Fibroblast of skin of left biceps (primary cell): Measurements from ENCODE around the gene PKD2.

Experiments
- DNase-seq, 2 experiments: peaks; one replicate each; pipeline ENCODE4 v3.0.0-alpha.2; 2013; ENCODE audit warnings: low read depth in 2 of 2

PKD2 gene

DNA sequence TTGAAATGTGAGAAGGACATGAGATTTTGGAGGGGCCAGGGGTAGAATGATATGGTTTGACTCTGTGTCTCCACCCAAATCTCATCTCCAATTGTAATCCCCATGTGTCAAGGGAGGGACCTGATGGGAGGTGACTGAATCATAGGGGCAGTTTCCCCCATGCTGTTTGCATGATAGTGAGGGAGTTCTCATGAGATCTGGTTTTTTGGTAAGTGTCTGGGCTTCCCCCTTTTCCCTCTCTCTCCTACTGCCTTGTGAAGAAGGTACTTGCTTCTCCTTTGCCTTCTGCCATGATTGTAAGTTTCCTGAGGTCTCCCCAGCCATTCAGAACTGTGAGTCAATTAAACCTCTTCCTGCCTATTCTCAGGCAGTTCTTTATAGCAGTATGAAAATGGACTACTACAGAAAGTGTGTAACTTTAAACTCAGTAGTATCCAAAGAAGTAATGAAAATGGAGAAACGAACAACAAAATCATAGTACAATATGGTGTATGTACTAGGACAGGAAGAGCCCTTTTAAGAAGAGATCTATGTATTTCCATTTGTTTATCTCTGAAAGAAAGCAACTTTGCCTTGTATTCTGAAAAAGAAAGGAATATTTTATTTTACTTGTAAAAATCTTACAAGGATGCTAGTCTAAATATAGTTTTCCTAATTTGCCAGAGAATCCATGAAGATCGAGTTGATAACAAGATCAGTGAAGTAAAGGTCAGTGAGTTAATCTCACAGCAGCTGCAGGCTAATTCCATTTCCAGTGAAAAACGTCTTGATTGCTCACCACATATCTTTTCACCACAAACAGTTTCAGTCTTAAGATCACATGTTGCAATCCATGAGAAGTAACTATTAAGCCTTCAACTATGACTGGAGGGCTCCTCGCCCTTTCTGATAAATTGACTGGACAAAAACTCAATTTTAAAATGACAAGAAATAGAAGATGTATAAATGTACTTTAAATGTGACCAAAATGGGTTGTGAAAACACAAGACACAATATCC, 20.5 kb downstream of the PKD2 start:
- peak; percentile 64 to 69 for DNase-seq

- DNase-seq, result no peak
Measured at GRCh38 chr4:88028946-88029345, 21.5 kb downstream of the PKD2 start.

GRCh38 chr4:88029556-88029955, 22.1 kb downstream of the PKD2 start:
- DNase-seq, result no peak

DNA sequence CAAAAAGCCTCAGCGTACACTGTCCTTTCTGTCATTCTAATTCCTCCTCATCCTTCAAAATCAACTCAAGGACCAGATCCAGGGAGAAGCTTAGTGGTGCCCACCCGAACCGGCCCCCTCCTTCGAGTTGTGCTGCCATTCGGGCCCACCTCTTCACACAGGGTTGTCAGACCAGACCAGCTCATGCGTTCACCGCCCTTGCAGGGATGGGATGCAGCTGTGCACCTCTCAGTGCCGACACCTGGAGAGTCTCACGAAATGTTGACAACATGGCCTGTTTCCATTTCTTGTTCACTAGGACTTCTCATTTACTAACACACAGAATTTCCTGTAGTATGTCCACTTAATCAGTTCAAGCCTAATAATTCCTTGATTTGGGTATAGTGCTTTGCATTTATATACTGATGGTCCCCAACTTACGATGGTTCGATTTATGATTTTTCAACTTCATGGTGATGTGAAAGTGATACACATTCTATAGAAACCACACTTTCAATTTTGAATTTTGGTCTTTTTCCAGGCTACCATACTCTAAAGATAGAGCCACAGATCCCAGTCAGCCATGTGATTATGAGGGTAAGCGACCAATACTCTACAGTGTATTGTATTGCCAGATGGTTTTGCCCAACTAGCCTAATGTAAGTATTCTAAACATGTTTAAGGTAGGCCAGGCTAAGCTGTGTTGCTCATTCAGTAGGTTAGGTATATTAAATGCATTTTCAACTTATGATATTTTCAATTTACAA, 23.3 kb downstream of the PKD2 start:
- DNase-seq, result no peak

DNA sequence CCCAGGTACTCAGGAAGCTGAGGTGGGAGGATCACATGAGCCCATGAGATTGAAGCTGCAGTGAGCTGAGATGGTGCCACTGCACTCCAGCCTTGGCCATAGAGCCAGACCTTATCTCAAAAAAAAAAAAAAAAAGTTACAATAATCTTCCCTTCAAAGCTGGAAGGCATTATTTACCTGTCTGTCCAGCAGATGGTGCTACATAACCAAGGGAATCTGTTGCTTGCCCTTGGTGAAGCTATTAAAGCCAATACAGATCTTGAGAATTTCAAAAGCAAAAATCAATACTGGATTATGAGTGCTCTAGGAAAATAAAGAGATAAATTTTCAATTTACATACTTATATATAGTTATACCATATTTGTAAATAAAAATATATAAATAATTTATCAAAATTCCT, 25.9 kb downstream of the PKD2 start:
- DNase-seq, result peak in 1 of 2 experiments; percentile 23

DNA sequence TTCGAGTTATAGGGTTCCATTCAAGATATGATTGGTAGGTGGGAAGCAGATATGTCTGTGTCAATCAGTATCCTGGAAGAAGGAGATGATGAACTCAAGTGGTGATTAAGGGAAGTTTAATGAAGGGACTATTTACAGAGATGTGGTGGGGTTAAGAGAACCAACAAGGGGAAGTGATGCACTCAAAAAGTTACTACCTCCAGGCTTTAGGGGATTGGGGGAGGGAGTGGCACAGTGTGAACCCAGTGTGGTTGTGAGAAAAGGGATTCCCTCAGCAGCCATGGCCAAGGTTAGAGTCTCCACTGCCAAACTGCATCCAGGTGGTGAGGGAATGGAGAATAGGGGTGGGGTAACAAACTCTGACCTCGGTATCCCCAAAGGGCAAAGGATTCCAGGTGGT, 27.9 kb downstream of the PKD2 start:
- DNase-seq, result no peak

GRCh38 chr4:88037447-88037846, 30.0 kb downstream of the PKD2 start:
- no peak for DNase-seq

- no peak for DNase-seq
Measured at GRCh38 chr4:88037936-88038335, 30.5 kb downstream of the PKD2 start.

- no peak for DNase-seq
Measured at GRCh38 chr4:88040707-88041106, 33.3 kb downstream of the PKD2 start.

DNA sequence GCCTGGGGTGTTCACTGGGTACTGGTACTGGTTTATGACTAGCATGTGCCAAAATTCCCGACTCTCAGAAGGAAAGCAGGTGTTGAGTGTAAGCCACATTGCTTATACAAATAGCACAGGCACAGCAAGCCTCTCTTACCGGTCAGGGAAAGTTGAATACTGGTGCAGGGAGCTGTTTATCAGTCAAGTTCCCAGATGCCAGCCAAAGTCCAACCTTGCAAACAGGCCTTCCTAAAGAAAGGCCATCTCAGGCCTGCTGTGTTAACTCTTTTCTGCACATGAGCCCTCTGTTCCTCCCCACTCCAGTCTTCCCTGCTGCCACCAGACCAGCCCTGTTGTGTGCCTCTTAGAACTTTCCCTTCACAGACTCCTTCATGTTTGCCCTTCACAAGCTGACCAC, 34.2 kb downstream of the PKD2 start:
- DNase-seq, result no peak

GRCh38 chr4:88043001-88043400, 35.6 kb downstream of the PKD2 start:
- no peak for DNase-seq

GRCh38 chr4:88043586-88044340, 36.3 kb downstream of the PKD2 start:
- DNase-seq, result no peak

- no peak for DNase-seq
Measured at GRCh38 chr4:88045021-88045420, 37.6 kb downstream of the PKD2 start.

GRCh38 chr4:88054229-88054628, 46.8 kb downstream of the PKD2 start:
- no peak for DNase-seq

DNA sequence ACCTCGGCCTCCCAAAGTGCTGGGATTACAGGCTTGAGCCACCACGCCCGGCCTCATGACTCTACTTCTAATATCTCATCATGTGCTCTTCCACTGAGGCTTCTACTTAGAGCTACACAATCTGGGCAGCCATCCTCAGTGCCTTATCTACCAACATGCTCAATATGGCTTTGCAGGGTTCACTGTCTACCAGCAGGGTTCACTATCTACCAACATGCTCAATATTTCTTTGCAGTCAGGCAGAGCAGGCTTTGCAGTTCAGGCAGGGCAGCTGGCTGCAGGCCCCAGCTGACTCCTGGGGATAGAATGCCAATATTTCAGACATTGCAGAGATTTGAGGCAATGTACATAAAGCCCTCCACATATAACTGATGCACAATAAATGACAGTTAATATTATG, 47.5 kb downstream of the PKD2 start:
- DNase-seq, result no peak

DNA sequence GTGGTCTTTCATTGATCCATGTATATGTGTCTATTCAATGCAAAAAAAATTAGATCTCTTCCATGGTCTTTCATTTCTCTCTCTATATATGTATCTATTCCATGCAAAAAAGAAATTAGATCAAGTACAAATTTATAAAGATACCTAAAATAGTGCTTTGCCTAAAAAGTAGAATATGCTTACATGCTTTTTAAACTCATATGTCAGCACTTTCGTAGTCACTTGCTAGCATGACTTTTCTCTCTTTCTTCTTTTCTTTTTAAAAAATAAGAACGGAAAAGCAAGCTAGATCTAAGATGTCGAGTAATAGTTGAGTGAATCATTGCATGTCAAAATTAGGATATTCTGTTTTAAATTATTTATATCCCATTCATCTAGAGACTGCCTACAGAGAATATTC, 50.9 kb downstream of the PKD2 start:
- DNase-seq, result no peak

DNA sequence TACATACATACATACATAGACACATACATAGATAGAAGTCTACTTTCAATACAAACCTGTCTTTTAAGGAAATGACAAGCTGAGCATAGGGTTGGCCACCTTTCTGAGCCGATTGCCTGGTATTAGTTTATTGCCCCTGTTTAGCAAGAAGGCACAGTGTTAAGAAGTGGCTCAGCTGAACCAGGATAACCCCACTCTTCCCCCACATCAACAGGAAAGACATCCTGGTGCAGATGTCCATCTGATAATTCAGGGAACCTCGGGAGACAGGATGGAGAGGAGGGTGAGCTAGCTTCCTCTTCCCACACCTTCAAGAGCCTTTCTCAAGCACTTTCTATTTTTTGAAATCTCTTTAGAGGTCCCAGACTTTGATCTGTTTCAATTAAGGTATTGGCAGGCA, 52.3 kb downstream of the PKD2 start:
- no peak for DNase-seq

- DNase-seq, result no peak
Measured at GRCh38 chr4:88060431-88060830, 53.0 kb downstream of the PKD2 start.

DNA sequence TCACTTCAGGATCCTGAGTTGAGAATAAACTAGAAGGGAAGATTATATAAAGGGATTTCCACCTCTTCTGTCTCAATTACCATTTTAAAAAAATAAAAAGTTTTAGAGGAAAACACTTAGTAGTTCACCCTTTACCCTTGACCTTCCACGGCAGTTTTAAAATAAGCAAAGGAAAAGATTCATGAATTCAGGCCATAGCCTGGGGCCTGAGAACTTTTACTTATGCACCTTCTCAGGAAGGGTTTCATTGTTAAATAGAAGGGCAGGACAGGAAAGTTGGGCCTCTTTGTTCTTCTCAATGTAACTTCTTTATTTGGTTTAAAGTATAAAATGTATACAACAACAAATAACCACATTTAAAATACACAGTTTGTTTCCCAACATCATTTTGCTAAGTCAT, 54.9 kb downstream of the PKD2 start:
- DNase-seq, result no peak

GRCh38 chr4:88062843-88063242, 55.4 kb downstream of the PKD2 start:
- DNase-seq, result no peak

DNA sequence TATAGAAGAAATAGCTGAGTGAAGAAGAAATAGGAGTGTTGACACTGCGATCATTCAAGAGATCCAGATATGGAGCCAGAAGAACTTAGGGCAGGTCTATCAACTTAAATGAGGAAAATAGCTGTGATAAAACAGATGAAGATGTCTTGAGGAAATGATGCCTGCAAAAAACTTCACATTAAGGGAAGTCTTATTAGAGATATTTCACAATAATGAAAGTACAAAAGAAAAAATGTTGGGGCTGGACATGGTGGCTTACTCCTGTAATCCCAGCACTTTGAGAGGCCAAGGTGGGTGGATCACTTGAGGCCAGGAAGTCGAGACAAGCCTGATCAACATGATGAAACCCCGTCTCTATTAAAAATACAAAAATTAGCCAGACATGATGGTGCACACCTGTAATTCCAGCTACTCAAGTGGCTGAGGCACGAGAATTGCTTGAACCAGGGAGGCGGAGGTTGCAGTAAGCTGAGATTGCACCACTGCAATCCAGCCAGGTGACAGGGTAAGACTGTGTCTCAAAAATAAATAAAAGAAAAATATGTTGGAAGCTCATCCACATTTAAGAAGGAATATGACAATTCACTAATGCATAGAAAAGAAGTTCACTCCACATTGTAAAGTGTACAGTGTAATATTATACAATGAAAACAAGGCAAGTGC, 56.3 kb downstream of the PKD2 start:
- DNase-seq, result no peak

DNA sequence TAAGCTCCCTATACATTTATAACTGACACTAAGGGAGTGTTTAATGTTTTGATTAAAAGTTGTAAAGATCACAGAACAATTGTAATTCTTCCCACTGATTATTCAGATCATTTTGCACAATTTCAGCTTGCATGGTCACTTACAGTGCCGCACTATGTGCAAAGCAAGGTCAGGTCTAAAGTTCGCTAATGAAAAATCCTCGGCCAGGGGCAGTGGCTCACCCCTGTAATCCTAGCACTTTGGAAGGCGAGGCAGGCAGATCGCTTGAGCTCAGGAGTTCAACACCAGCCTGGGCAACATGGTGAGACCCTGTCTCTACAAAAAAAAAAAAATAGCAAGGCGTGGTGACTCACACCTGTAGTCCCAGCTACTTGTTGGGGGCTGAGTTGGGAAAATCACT, 57.0 kb downstream of the PKD2 start:
- DNase-seq, result no peak
